SK-N-DZ (cell line): ENCODE measurements around the gene DSG3.

Experiments
- DNase-seq: peaks from one replicate; pipeline ENCODE4 v3.0.0-alpha.2; 2015; ENCODE audit warnings: low spot score

The DSG3 gene

DNA sequence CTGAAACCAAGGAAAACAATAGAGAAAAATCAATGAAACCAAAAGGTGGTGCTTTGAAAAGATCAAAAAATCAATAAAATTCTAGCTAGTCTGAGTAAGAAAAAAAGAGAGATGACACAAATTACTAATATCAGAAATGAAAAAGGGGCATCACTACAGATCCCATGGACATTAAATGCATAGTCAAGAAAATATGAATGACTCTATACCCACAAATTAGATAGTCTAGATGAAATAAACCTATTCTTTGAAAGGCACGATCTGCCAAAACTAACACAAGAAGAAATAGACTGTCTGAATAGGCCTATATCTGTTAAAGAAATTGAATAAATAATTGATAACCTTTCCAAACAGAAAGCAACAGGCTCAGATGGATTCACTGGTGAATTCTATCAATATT, 15.2 kb upstream of the DSG3 start:
- DNase-seq, result no peak

GRCh38 chr18:31436825-31437224, 10.7 kb upstream of the DSG3 start:
- no peak for DNase-seq

GRCh38 chr18:31438402-31438801, 9.1 kb upstream of the DSG3 start:
- DNase-seq, result no peak

GRCh38 chr18:31439807-31440325, 7.7 kb upstream of the DSG3 start:
- DNase-seq, result no peak

GRCh38 chr18:31440787-31441186, 6.8 kb upstream of the DSG3 start:
- no peak for DNase-seq

GRCh38 chr18:31441493-31441892, 6.0 kb upstream of the DSG3 start:
- DNase-seq, result no peak

DNA sequence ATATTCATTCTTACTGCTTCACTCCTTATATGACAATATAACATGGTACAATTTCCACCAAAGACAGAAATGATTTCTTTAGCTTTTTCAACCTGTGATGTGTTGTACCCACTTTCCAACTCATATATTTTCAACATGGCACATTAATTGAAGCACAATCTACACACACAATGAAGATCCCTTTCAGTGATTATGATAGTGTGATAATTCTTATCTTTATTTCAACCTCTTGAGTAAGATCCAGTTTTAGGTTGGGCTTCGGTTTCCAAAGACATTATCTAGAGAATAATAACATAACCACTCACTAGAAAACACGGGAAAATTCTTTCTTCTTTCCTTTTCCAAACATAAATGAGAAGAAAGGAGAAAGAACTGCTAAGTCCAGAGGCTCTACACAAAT, 3.4 kb upstream of the DSG3 start:
- DNase-seq, result no peak

- no peak for DNase-seq
Measured at GRCh38 chr18:31445908-31446307, 1.6 kb upstream of the DSG3 start.

DNA sequence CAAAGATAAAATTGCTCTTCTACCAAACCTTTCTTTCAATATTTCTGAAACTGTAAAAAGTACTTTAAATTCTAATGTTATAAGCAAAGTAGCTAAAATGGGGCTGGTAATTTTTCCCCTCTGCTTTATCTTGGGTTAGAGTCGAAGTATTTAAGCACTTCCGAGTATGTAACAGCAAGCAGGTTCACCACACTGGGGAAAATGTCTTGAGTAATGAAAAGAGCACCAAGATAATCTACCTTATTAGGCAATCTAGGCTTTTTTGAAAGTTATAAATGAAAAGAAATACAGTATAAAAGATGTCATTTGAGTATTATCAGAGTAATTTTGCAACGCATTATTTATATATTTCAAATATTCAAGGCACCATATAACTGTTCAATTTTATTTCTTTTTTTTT, 687 bp upstream of the DSG3 start:
- DNase-seq, result no peak

DNA sequence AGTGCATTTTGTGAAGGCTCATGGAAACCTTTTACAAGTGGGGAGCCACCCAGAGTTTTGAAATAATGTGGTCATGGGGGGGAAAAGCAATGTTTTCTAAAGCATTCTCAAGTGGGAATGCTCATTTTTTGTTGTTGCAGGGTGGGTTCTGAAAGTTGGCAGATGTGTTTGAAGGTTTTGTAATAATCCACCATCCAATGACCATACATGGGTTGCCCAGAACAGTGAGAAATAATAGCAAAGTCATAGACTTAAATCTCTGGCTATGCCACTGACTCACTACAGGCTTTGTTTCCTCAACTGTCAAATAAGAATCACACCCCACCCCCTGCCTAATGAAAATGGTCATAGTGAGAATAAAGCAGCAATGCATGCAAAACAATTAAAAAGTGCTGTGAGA, 2.9 kb downstream of the DSG3 start:
- DNase-seq, result no peak

DNA sequence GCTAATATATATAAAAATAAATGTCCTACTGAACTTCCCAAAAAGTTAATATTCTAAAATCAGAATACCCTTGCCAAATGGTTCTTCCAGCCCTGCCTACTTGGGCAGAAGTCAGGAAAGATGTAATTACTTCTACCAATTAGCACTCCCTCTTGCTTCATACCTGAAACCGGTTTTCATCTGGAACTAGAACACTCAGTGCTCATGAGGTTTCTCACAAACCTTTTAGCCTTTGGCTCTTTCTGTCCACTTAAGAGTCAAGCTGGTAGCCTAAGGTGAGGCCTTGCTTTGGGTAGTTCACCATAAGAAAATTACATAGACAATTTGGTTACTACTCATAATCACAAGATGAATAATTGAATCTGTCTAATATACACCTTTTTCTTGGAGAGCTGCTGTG, 4.1 kb downstream of the DSG3 start:
- no peak for DNase-seq

DNA sequence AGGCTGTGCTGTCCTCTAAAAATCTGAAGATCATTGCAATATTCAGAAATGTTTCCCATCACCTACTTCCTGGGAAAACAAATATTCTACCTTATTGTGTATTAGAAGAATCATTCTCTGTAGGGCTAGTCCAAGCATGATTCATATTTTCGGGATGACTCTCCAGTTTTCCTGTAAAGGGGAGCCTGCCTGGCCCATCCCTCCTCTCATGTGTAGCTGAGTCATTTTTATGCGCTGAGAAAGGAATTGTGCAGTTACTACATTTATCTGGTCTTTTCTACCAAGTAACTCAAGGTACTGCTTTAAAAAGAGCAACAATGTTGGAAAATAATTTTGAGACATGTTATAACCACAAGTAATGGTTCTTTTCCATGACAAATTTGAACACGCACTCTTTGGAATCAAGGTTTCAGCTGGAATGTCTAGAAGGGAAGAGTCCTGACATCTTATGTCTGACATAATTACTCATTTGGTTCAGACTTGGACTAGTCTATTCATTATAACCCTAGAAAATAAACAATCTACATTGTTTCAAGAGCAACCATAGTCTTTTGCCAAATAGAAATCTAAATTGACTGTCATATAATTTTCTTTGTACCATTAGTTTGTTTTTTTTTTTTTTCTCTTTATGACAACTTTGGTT, 6.6 kb downstream of the DSG3 start:
- no peak for DNase-seq

DNA sequence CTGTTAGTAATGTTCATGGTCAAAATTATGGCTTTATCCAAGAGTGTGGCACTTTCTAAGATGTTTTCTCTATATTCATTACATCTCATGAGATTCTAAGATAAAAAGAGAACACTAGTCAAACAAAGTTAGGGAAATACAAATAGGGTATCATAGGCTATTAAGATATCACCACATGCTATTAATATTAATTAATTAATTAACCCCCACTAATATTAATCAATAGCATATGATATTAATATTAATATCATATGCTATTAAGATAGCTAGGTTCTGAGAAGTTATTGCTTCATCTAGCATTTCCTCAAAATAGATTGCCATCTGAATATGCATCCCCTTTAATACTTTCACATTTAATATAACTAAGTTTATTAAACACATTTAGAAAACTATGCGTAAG, 22.1 kb downstream of the DSG3 start:
- no peak for DNase-seq

DNA sequence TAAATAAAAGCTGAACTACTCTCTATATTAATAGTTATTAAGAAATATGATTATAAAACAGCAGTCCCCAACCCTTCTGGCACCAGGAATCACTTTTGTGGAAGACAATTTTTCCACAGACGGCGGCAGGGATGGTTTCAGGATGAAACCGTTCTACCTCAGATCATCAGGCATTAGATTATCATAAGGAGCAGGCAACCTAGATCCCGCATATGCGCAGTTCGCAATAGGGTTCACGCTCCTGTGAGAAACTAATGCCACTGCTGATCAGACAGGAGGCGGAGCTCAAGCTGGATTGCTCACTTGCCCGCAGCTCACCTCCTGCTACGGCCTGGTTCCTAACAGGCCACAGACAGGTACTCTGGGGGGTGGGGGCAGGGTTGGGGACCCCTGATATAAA, 31.1 kb downstream of the DSG3 start:
- DNase-seq, result no peak

GRCh38 chr18:31482051-31482450, 34.5 kb downstream of the DSG3 start:
- DNase-seq, result no peak

- no peak for DNase-seq
Measured at GRCh38 chr18:31483396-31483795, 35.9 kb downstream of the DSG3 start.

GRCh38 chr18:31484461-31484860, 36.9 kb downstream of the DSG3 start:
- DNase-seq, result no peak

DNA sequence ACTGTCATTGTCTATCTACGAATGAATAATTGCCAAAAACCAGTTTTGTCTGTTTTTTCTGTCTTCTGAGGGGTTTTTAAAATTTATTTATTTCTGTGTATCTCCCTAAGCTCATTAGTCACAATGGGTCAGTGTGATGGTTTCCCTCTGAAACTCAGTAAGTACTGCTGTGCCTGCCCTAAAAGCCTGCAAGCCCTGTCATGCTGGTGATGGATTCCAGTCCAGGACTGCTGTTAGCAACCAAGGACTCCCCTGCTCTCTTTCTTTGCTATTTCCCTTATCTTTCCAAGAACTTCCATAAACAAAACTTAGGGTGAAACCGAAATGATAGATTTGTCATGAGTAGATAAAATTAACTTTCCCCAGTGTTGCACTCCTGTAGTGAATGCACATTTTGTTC, 38.6 kb downstream of the DSG3 start:
- DNase-seq, result no peak

- no peak for DNase-seq
Measured at GRCh38 chr18:31487246-31488015, 39.9 kb downstream of the DSG3 start.

DNA sequence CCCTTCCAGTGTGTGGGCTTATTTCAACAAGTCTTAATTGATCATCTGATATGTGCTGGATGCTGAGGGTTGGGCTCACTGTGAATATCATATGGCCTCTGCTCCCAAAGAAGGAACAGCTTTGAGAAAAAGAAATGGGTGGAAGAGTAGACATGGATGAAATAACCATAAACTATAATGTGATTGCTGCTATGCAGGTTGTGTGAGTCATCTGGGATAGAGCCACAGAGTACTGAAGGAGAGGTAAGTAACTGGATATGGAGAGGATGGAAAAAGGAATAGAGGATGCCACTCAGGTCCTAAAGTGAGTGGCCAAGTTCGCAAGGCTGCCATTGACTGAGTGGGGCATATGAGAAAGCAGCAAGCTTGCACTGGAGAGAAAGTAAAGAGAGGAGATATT, 41.8 kb downstream of the DSG3 start:
- DNase-seq, result no peak

GRCh38 chr18:31490387-31490786, 42.8 kb downstream of the DSG3 start:
- DNase-seq, result no peak

DNA sequence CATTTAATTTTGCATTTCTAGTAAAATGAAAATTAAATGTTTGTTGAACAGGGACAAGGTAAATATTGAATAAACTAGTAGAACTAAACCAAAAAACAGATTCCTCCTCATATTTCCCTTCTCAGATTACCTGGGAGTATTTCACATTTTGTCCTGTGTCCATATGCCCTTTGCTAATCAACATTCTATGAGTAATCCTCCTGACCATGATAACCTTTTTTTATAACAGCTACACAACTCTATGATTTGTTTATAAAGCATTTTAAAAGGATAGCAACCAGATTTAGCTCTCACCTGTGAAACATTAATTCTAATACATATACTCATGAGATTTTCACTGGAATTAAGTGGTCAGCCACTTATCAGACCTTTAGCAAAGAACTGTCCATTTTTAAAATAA, 43.3 kb downstream of the DSG3 start:
- no peak for DNase-seq

- DNase-seq, result no peak
Measured at GRCh38 chr18:31491586-31491985, 44.0 kb downstream of the DSG3 start.
